Adipocyte (in vitro differentiated cells): ENCODE measurements around the gene SLC17A6.

Source experiments
- DNase-seq: peaks from one replicate; pipeline ENCODE4 v3.0.0-alpha.2; 2015; ENCODE audit warnings: low read depth
- H3K27me3 ChIP-seq: replicated peaks from 2 replicates; pipeline ENCODE4 v1.7.0; 2013; ENCODE audit warnings: mild to moderate bottlenecking, low read length, moderate library complexity; ENCODE audit not compliant: control insufficient read depth, insufficient read depth
- H3K36me3 ChIP-seq: 2 replicates; pipeline ENCODE4 v1.7.0; 2013; ENCODE audit warnings: low read length, mild to moderate bottlenecking, moderate library complexity; ENCODE audit not compliant: control insufficient read depth, insufficient read depth, severe bottlenecking
- H3K4me1 ChIP-seq: 2 replicates; pipeline ENCODE4 v1.7.0; 2013; ENCODE audit warnings: mild to moderate bottlenecking, low read length, moderate library complexity; ENCODE audit not compliant: control insufficient read depth, insufficient read depth
- H3K4me3 ChIP-seq: 2 replicates; pipeline ENCODE4 v1.7.0; 2013; ENCODE audit warnings: mild to moderate bottlenecking, low read length, moderate library complexity
- H3K9ac ChIP-seq: 2 replicates; pipeline ENCODE4 v1.7.0; 2013; ENCODE audit warnings: mild to moderate bottlenecking, low read length, moderate library complexity
- H3K9me3 ChIP-seq: 2 replicates; pipeline ENCODE4 v1.7.0; 2013; ENCODE audit warnings: mild to moderate bottlenecking, low read length, moderate library complexity; ENCODE audit not compliant: control insufficient read depth

SLC17A6 gene

DNA sequence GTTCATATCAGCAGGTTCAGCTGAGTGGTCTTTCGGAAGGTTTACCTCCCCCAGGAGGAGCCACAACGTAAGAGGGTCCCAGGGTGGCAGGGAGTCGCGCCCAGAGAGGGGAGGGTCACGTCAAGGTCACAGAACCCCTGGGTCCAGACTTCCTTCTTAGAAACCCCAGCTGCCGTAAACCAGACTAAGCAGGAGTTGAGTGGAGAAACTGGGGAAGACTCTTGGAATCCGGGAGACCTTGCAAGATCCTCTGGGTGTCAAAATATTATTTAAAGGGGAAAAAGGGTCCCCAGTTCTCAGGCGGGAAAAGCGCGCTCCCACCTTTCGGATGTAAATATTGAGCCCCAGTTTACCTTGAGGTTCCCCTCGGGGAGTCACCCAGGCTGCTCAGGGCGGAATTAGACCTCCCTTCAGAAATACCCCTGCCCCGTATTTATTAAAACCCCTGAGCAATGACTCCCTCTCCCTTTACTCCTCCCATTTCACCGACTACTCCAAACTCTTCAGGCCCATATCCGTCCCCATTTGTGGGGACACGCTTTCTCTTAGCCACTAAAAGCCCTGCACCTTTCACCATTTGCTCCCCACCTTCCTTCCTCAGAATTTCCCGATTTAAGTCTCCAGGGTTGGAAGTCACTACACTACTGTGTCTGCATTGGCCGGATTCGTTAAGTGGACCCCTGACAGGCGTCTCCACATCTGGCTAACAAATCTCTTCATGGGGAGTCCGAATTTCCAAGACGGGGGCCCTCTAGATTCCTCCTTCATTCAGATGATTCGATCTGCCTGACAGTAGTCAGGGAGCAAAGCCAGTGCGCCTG, 4.2 kb downstream of the SLC17A6 start:
- Histone ChIP-seq H3K27me3 (peaks cover 80% of the 10 kb centered on the region), H3K9ac (no peak overlapping the region), H3K36me3 (no peaks in the 10 kb centered on the region), H3K4me1 (no peaks in the 10 kb centered on the region), H3K4me3 (no peak overlapping the region), H3K9me3 (no peaks in the 10 kb centered on the region)
- DNase-seq, result no peak

DNA sequence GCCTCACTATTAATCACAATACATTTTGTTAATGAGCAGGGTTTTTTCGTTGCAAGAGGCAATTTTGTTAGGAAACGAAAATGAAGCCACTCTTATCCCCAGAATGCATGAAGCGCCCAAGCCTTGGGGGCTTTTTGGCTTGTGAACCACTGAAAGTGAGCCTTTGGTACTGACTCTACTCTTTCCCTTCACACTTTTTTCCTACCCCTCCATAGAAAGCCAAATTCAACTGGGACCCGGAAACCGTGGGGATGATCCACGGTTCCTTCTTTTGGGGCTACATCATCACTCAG, 4.8 kb downstream of the SLC17A6 start:
- no peak overlapping the region for H3K9ac ChIP-seq
- no peak overlapping the region for H3K4me3 ChIP-seq
- no peak for DNase-seq

DNA sequence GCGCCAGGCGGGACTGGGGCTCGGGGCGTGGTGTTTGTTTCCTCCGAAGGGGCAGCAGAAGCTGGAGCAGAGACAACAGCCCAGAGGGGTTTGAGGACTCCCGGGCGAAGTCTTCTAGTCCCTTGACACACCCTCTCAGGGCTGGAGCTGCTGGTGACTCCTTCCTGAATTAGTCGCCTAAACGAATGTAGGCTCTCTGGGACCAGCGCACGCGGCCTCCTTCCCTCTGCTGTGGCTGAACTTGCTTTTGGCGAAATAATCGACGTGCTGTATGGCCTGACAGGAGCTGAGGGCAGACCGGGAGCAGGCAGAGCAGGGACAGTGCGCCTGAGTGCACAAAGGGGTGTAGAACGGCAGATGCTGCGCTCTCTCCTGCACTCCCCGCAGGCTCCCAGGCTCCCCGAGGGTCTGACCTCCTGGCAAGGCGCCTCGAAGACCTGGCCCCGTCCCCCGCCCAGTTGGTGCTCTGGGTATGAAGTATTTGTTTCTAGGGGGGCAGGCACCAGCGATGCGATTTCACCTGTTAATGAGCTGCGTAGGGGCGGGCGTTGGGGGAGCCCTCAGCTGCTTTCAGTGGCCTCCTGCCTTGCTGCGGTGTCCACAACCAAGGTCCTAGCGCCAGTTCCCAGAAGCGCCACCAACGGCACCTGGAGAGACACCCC, 5.3 kb downstream of the SLC17A6 start:
- H3K4me3 ChIP-seq, result no peak overlapping the region
- peaks cover 69% of the 10 kb centered on the region for H3K27me3 ChIP-seq

More for the DNA sequence above, 4.8 kb downstream of the SLC17A6 start:
- Histone ChIP-seq H3K36me3 (no peaks in the 10 kb centered on the region), H3K9me3 (no peaks in the 10 kb centered on the region), H3K27me3 (peaks cover 75% of the 10 kb centered on the region), H3K4me1 (peaks cover 3% of the 10 kb centered on the region)

DNA sequence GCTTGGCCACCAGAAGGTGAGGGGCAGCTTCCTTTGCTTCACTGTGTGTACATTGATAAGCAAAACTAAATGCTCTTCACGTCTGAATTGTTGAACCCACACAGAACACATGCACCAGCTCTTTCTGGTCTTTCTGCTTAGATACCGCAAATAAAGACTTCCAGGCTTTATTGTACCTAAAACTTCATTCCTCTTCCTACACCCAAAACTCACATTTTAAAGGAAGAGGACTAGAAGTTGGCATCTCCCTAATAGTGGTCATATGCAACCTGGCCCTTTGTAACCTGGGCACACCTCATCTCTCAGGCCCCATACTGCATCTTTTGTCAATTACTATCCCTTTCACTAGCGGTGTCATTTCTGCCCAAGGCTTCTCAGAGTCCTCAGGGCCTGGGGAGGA, 5.9 kb downstream of the SLC17A6 start:
- Histone ChIP-seq H3K9me3 (no peaks in the 10 kb centered on the region), H3K4me1 (peaks cover 4% of the 10 kb centered on the region), H3K27me3 (peaks cover 71% of the 10 kb centered on the region), H3K36me3 (no peaks in the 10 kb centered on the region), H3K9ac (no peak overlapping the region), H3K4me3 (no peak overlapping the region)
- no peak for DNase-seq

More for the DNA sequence above, 5.3 kb downstream of the SLC17A6 start:
- Histone ChIP-seq H3K36me3 (no peaks in the 10 kb centered on the region), H3K9me3 (no peaks in the 10 kb centered on the region), H3K9ac (no peak overlapping the region), H3K4me1 (peaks cover 4% of the 10 kb centered on the region)
- no peak for DNase-seq

DNA sequence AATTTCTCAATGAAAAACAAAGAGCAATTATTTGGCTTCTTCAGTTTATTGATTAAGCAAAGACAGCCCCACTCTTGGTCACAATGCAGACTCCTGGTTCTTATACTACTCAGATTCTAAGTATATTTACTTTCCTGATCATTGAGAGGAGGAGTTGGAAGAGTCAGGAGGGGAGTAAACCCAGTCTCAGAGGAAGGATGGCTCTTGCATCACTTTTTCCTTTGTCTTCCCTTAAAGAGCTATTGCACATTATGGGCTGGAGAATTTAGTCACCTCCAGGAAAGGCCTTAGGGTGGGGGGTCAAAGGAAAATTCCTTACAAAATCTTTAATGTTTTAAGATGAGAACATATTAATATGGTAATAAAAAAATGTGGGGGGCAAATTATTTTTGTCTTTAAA, 8.1 kb downstream of the SLC17A6 start:
- peaks cover 61% of the 10 kb centered on the region for H3K27me3 ChIP-seq
- H3K4me3 ChIP-seq, result no peak overlapping the region
- H3K9ac ChIP-seq, result no peak overlapping the region
- H3K9me3 ChIP-seq, result no peaks in the 10 kb centered on the region
- DNase-seq, result no peak
- H3K4me1 ChIP-seq, result peaks cover 4% of the 10 kb centered on the region
- no peaks in the 10 kb centered on the region for H3K36me3 ChIP-seq

DNA sequence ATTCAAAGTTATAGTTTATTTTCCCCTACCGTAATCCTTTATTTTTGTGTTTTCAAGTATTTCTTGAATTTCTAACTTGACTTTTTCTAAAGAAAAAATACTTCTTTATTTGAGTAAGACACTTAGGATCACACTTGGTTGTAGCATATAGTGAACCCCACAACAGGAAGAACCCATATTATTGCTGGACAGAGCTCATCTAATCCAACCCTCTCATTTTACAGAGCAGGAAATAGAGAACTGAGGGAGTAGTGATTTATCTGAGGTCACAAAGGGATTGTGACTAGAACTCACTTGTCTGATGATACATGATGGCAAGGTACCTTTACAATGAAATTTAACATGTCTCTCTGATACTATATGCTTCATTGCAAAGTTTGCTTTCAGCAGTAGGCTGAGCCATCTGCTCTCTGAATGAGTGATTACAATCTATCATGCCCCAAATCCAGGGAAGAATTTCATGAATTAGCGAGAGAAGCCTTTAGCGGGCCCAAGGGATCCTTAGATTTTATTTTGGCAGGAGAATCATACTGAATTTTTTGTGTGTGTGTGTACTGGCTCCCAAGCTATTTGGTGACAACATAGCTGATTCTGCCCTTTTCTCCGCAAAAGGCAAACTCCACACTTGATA, 9.8 kb downstream of the SLC17A6 start:
- no peaks in the 10 kb centered on the region for H3K9me3 ChIP-seq
- DNase-seq, result no peak
- peaks cover 4% of the 10 kb centered on the region for H3K4me1 ChIP-seq
- no peak overlapping the region for H3K4me3 ChIP-seq
- H3K27me3 ChIP-seq, result peaks cover 45% of the 10 kb centered on the region
- no peaks in the 10 kb centered on the region for H3K36me3 ChIP-seq
- H3K9ac ChIP-seq, result no peak overlapping the region

DNA sequence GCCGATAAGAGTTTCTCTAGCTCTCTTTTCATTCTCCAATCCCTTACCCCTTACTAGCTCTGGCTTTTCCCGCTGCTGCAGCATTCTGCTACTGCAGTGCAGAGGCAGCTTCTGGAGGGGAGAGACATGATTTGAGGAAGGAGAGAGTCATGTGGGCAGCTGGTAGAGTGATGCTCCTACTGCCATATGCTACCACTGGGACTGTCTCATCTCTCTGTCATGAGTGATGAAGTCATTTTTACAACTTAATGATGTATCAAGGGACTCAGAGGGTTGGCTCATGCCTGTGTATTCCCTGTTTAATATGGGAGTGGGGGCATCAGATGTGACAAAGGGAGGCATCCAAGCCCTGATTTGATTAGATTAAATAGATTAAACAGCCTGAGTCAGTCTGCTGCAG, 11.3 kb downstream of the SLC17A6 start:
- Histone ChIP-seq H3K27me3 (peaks cover 30% of the 10 kb centered on the region), H3K9ac (no peak overlapping the region), H3K36me3 (no peaks in the 10 kb centered on the region), H3K4me1 (peaks cover 4% of the 10 kb centered on the region), H3K4me3 (no peak overlapping the region), H3K9me3 (no peaks in the 10 kb centered on the region)
- DNase-seq, result no peak

DNA sequence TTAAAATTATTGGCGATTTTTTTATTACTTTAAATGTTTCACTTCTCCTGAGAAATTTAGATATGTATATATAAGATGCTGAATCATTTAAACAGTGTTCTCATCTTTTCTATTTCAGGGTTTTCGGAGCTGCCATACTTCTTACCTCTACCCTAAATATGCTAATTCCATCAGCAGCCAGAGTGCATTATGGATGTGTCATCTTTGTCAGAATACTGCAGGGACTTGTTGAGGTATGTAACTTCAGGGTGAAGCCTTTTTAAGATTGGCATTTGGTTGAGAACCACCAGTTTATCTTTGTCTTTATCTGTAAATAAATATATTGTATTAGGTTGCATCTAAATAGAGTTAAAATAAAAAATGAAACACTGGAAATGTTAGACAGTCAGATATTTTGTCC, 21.1 kb downstream of the SLC17A6 start:
- H3K9ac ChIP-seq, result no peak overlapping the region
- H3K27me3 ChIP-seq, result peaks cover 28% of the 10 kb centered on the region
- H3K4me1 ChIP-seq, result no peaks in the 10 kb centered on the region
- no peak for DNase-seq
- H3K4me3 ChIP-seq, result no peak overlapping the region
- H3K9me3 ChIP-seq, result no peaks in the 10 kb centered on the region
- no peaks in the 10 kb centered on the region for H3K36me3 ChIP-seq

DNA sequence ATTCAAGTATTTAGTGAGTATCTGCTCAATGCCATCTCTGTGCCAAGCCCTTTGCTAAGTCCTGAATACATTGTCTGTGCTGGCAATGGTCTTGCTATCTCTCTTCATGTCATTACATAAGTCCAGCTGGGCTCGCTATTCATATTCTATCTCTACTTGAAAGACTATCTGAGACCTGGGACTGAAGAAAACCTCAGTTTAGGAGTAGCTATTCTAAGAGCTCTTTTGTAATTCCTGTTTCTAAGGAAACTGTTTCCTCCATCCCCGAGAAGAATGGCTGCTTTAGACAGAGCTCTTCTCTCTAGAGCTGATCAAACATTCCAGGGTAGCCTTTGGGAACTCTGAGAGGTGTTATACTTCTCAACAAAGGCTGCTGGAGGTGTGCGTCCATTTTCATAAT, 33.0 kb downstream of the SLC17A6 start:
- no peaks in the 10 kb centered on the region for H3K4me1 ChIP-seq
- H3K9me3 ChIP-seq, result no peaks in the 10 kb centered on the region
- no peak overlapping the region for H3K4me3 ChIP-seq
- DNase-seq, result no peak
- H3K27me3 ChIP-seq, result peaks cover 9% of the 10 kb centered on the region
- no peak overlapping the region for H3K9ac ChIP-seq
- no peaks in the 10 kb centered on the region for H3K36me3 ChIP-seq

DNA sequence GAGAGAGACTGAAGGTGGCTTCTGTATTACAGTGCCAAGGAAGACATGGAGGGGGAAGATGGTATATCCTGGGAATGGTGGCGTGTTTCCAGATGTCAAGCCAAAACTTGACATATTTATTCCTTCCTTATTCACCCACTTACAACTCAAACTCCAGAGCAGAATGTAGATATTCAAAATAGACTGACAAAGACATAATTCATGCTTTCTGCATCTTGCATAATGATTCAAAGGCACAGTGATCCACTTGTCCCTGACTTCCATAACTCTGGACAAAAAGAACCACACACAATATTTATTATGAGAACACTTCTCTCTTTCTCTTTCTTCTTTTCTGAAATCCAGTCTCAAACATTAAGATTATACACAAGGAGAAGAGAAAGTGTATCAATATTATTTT, 48.9 kb downstream of the SLC17A6 start:
- Histone ChIP-seq H3K9me3 (no peaks in the 10 kb centered on the region), H3K27me3 (peaks cover 10% of the 10 kb centered on the region), H3K36me3 (no peaks in the 10 kb centered on the region), H3K9ac (no peak overlapping the region), H3K4me3 (no peak overlapping the region), H3K4me1 (no peaks in the 10 kb centered on the region)
- DNase-seq, result no peak

DNA sequence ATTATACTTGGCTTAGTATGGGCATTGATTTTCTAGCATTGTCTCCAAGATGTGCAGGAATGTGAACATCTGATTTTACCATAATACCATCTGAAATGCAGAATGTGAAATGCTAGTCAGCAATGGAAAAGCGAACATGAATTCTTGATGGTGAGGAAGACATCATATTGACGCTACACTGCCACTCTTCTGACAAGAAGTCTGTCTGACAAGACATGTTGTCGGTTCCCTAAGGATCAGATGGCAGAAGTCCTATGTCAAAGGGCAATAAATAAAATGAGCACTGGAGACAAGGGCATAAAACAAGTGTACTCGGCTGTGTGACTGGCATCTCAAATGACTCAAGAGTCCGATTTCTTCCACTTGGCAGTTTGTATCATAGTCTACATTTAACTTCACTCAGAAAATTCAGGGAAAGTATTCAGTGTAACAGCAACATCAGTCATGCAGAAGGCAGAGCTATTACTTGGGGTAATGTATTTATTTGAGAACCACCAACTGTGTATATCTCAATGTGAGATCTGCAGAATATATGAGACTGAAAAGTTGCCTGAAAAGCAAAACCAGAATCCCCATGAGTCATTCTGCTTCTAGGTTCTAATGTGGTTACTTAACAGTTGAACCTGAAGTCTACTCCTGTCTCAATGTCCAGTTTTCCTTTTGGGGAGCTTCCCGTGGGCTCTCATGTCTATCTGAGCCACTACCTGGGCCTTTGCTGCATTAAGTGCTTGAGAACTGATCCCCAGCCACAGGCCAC, 51.5 kb downstream of the SLC17A6 start:
- no peaks in the 10 kb centered on the region for H3K9me3 ChIP-seq
- DNase-seq, result no peak
- H3K9ac ChIP-seq, result no peak overlapping the region
- H3K4me3 ChIP-seq, result no peak overlapping the region
- H3K27me3 ChIP-seq, result peaks cover 10% of the 10 kb centered on the region
- H3K4me1 ChIP-seq, result no peaks in the 10 kb centered on the region
- no peaks in the 10 kb centered on the region for H3K36me3 ChIP-seq
